22Rv1 (cell line): ENCODE measurements around the gene PSMB2.

Source experiments
- ZFX ChIP-seq: fragments of 450-650 bp; IDR thresholded peaks from 2 replicates; pipeline ENCODE4 v1.6.1; 2017; ENCODE audit warnings: antibody characterized with exemption, borderline replicate concordance
- TF ChIP-seq, protein P1 (sequence below): fragments of 450-650 bp; IDR thresholded peaks from 2 replicates; pipeline ENCODE4 v1.5.1; 2017; ENCODE audit warnings: mild to moderate bottlenecking

DNA sequence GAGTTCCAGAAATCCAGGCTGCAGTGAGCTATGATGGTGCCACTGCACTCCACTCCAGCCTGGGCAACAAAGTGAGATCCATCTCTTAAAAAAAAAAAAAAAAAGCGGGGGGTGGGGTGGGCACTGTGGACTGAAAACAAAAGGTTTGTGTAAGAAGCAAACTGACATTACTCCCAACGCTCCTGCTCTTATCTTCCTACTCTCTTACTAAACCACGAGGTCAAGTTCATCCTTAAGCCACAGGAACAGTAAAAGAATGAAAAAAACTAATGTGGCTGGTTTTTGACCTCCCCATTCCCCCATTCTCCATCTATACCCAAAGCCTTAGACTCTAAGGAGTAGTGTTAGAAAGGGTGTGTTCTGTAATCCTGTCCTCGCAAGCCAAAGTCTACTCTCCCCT is 37.4 kb downstream of the PSMB2 start:
- TF ChIP-seq, protein P1, sequence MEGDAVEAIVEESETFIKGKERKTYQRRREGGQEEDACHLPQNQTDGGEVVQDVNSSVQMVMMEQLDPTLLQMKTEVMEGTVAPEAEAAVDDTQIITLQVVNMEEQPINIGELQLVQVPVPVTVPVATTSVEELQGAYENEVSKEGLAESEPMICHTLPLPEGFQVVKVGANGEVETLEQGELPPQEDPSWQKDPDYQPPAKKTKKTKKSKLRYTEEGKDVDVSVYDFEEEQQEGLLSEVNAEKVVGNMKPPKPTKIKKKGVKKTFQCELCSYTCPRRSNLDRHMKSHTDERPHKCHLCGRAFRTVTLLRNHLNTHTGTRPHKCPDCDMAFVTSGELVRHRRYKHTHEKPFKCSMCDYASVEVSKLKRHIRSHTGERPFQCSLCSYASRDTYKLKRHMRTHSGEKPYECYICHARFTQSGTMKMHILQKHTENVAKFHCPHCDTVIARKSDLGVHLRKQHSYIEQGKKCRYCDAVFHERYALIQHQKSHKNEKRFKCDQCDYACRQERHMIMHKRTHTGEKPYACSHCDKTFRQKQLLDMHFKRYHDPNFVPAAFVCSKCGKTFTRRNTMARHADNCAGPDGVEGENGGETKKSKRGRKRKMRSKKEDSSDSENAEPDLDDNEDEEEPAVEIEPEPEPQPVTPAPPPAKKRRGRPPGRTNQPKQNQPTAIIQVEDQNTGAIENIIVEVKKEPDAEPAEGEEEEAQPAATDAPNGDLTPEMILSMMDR, result no peak
- no peak for TF ChIP-seq ZFX
